Lower lobe of right lung (tissue), 2 donors: ENCODE data around the gene LRRC47. TPM values are rescaled to one million over a fixed set of nuclear protein-coding genes. Genes with fewer than 3 reads are reported as not detected.

ENCODE experiments used
- ATAC-seq, 2 donors: fragments of 200-7000 bp; cut with Tn5 transposase; one replicate each; pipeline ENCODE4 v1.9.1; 2020 to 2022; ENCODE audit warnings: mild to moderate bottlenecking in 2 of 2, moderate library complexity in 2 of 2
- DNase-seq: peaks from one replicate; pipeline ENCODE4 v3.0.0-alpha.2; 2020
- H3K27ac ChIP-seq: fragments of 200-600 bp; one replicate; pipeline ENCODE4 v1.8.0; 2022
- H3K27me3 ChIP-seq: fragments of 200-600 bp; one replicate; pipeline ENCODE4 v1.8.0; 2022; ENCODE audit warnings: low read depth
- H3K36me3 ChIP-seq: fragments of 200-600 bp; one replicate; pipeline ENCODE4 v1.8.0; 2022; ENCODE audit warnings: mild to moderate bottlenecking
- H3K4me1 ChIP-seq: fragments of 200-600 bp; one replicate; pipeline ENCODE4 v1.8.0; 2022
- H3K4me3 ChIP-seq: fragments of 200-600 bp; one replicate; pipeline ENCODE4 v1.8.0; 2022; ENCODE audit warnings: mild to moderate bottlenecking
- H3K9me3 ChIP-seq: fragments of 200-600 bp; one replicate; pipeline ENCODE4 v1.8.0; 2022
- CTCF ChIP-seq: fragments of 200-600 bp; IDR thresholded peaks from one replicate; pipeline ENCODE4 v1.8.0; 2022; ENCODE audit warnings: antibody characterized with exemption, mild to moderate bottlenecking
- intact Hi-C: fragments of 100-400 bp; cut with DNase I; formaldehyde crosslinking; loops from one replicate; pipeline ENCODE4 v1.11.0; 2022
- total RNA-seq: library from RNA; stranded (reverse); fragmentation: NEBNext Ultra II Directional; extraction: Animal tissue kit (Norgen Biotek cat#: 25700); gene quantifications from one replicate; pipeline ENCODE4 v1.2.1, GENCODE V29; 2021
- donor health status: DM: no; HTN: yes; CAD: no; lungs with severe emphysema.

Gene LRRC47
- total RNA-seq, 1 donor from 2014 or later = 34.4 TPM

- DNase-seq (no peak), ATAC-seq (no peak)
- Histone ChIP-seq H3K36me3 (peaks cover 10% of the 10 kb centered on the region), H3K4me3 (peak overlapping the region; percentile 78), H3K27me3 (peaks cover 3% of the 10 kb centered on the region), H3K9me3 (no peaks in the 10 kb centered on the region), H3K4me1 (peaks cover 18% of the 10 kb centered on the region), H3K27ac (peak overlapping the region; percentile 68)
- intact Hi-C loops = no loop called here
- TF ChIP-seq CTCF = no peak
Measured at GRCh38 chr1:3747522-3747848, 48.8 kb downstream of the LRRC47 start.

GRCh38 chr1:3746830-3747521, 49.3 kb downstream of the LRRC47 start:
- Histone ChIP-seq H3K4me3 (peak overlapping the region; percentile 78), H3K9me3 (no peaks in the 10 kb centered on the region), H3K27ac (peak overlapping the region; percentile 68), H3K4me1 (peaks cover 18% of the 10 kb centered on the region), H3K36me3 (peaks cover 15% of the 10 kb centered on the region), H3K27me3 (peaks cover 2% of the 10 kb centered on the region)
- DNase-seq (peak; percentile 93), ATAC-seq (peak; percentile 97 to 98)
- no peak for TF ChIP-seq CTCF
- intact Hi-C loops = no loop called here

GRCh38 chr1:3746389-3746829, 49.9 kb downstream of the LRRC47 start:
- peak overlapping the region; percentile 78 for H3K4me3 ChIP-seq
- no peak for TF ChIP-seq CTCF
- no peaks in the 10 kb centered on the region for H3K27me3 ChIP-seq
- H3K27ac ChIP-seq = peak overlapping the region; percentile 68
- peak in 1 of 2 donors; percentile 2 for ATAC-seq
- peak; percentile 45 for DNase-seq
- H3K4me1 ChIP-seq = peaks cover 18% of the 10 kb centered on the region
- intact Hi-C loops = no loop called here
- no peaks in the 10 kb centered on the region for H3K9me3 ChIP-seq
- H3K36me3 ChIP-seq = peaks cover 21% of the 10 kb centered on the region

- DNase-seq (peak; percentile 43), ATAC-seq (no peak)
- peaks cover 18% of the 10 kb centered on the region for H3K4me1 ChIP-seq
- H3K36me3 ChIP-seq = peaks cover 27% of the 10 kb centered on the region
- H3K9me3 ChIP-seq = no peaks in the 10 kb centered on the region
- H3K27ac ChIP-seq = peak overlapping the region; percentile 68
- no peaks in the 10 kb centered on the region for H3K27me3 ChIP-seq
- intact Hi-C loops = no loop called here
- H3K4me3 ChIP-seq = peak overlapping the region; percentile 78
- no peak for TF ChIP-seq CTCF
Measured at GRCh38 chr1:3745590-3746381, 50.5 kb downstream of the LRRC47 start.

GRCh38 chr1:3745071-3745470, 51.2 kb downstream of the LRRC47 start:
- intact Hi-C loops = no loop called here
- no peak overlapping the region for H3K4me3 ChIP-seq
- no peak for DNase-seq
- peaks cover 18% of the 10 kb centered on the region for H3K4me1 ChIP-seq
- H3K27me3 ChIP-seq = no peaks in the 10 kb centered on the region
- no peak overlapping the region for H3K27ac ChIP-seq
- TF ChIP-seq CTCF = no peak
- no peaks in the 10 kb centered on the region for H3K9me3 ChIP-seq
- peaks cover 34% of the 10 kb centered on the region for H3K36me3 ChIP-seq
- no peak for ATAC-seq
